GM20000 (cell line): ENCODE results near the gene B9D2.

Experiments used
- DNase-seq: peaks from one replicate; pipeline ENCODE4 v3.0.0; 2012; ENCODE audit warnings: low spot score
- TF ChIP-seq, protein P1 (sequence below): IDR thresholded peaks from 2 replicates; pipeline ENCODE4 v1.5.1; 2012; ENCODE audit warnings: mild to moderate bottlenecking, control low read depth; ENCODE audit errors: extremely low read depth, missing control alignments

B9D2 gene

DNA sequence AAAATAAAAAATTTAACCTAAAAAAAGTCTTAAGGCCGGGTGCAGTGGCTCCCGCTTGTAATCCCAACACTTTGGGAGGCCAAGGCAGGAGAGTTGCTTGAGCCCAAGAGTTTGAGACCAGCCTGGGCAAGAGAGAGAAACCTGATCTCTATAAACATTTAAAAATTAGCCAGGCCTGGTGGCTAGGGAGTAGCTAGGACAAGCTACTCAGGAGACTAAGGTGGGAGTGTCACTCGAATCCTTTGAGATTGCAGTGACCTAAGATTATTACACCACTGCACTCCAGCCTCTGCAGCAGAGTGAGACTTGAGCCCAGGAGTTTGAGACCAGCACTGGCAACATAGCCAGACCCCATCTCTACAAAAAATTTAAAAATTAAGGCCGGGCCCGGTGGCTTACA lies 52.9 kb downstream of the B9D2 start:
- TF ChIP-seq, protein P1, sequence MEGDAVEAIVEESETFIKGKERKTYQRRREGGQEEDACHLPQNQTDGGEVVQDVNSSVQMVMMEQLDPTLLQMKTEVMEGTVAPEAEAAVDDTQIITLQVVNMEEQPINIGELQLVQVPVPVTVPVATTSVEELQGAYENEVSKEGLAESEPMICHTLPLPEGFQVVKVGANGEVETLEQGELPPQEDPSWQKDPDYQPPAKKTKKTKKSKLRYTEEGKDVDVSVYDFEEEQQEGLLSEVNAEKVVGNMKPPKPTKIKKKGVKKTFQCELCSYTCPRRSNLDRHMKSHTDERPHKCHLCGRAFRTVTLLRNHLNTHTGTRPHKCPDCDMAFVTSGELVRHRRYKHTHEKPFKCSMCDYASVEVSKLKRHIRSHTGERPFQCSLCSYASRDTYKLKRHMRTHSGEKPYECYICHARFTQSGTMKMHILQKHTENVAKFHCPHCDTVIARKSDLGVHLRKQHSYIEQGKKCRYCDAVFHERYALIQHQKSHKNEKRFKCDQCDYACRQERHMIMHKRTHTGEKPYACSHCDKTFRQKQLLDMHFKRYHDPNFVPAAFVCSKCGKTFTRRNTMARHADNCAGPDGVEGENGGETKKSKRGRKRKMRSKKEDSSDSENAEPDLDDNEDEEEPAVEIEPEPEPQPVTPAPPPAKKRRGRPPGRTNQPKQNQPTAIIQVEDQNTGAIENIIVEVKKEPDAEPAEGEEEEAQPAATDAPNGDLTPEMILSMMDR, result no peak
- DNase-seq, result no peak

DNA sequence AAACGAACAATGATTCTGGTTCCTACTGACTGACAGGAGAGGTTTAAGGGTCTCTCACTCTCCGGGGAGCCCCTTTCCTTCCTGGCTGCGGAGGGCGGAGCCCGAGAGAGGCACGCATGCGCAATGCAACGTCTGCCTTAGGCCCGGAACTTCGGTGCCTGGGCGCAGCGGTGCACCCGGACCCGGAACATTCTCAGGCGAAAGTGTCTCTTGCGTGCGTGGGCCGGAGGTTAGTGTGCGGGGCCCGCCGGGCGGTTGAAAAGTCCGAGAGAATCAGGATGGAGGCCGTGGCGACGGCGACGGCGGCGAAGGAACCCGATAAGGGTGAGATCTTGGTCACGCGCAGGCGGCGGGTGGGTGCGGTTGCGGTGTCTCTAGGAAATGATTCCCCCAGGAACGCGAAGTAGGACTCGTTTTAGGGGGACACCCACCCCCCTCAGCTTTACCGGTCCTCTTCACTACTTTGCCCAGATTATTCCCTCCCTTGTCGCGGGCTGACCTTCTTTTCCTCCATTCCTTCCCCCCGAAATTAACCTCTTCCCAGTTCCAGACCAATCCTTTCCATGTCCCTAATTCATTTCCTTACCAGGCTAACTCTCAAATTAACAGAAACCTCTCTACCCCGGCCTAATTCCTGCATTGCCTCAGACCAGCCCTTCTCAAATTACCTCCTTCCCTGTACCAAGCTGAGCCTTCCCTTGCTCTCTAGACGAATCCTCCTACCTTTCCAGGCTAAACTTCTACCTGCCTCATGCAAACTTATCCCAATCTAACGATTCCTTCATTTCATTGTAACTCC lies 53.7 kb downstream of the B9D2 start, which contains the start of gene CCDC97:
CCDC97 (plus strand) TSS at position 140 of the 799 bp plus-strand sequence; CDS start at position 279, 139 bp downstream.
- peak; percentile 93 for DNase-seq
- TF ChIP-seq, protein P1, result no peak

DNA sequence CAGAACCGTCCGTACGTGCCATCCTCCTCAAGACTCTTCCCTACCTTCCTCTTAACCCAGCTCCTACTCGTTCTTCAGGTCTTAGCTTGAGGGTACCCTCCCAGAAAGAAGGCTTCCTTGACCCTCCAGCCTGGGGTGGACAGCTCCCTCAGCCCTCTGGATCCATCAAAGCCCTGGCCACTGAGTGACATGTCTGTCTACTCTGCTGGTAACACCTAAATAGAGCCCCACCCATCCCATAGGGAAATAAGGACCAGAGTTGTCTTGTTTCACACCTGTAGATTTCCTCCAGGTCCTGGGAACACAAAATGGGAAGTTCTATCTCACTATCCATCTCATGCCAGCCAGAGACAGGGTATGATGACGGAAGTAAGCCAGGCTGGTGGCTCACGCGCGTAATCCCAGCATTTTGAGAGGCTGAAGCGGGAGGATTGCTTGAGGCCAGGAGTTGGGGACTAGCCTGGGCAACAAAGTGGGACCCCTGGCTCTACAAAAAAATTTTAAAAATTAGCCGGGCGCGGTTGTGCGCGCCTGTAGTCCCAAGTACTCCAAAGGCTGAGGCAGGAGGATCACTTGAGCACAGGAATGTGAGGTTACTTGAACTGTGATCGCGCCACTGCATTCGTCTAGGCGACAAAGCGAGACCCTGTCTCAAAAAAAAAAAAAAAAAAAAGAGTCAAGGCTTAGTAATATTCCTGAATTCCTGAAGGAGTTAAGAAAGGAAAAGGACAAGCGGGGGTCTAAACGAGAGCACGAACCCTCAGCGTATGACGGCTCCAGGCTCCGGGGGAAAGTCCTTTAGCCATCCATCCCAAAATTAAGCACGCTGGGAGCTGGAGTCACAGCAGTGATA lies 54.5 kb downstream of the B9D2 start:
- TF ChIP-seq, protein P1, result no peak
- no peak for DNase-seq

DNA sequence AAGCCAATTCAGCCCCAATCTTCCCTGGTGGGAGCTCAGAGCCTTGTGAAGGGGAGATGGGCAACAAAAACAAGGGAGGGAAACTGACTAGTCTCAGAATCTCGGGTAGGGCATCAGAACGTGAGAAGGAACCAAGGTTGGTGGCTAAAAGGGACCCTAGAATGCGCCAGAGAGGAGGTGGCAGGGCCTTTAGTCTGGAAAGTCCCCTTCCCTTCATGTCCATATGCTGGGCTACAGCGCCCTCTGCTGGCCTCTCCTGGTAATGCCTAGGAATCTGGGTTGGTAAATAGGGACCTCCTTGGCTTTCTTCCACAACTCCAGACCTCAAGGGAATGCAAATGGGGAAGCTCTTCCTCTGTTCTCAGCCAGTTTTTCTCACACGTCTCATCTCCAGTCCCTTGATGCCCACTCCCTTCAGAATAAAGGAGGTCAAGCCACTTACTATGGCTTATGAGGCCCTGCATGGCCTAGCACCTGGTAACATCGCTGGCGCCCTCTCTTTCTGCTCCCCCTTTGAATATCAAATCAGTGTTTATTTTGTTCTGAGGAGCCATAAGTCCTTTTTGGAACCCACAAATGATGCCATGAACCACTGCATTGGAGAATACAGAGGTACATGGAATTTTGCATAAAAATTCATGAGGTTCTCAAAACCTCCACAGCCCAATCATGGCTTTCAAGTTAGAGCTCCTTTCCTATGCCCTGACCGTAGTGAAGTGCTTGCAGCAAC lies 55.3 kb downstream of the B9D2 start:
- peak; percentile 83 for DNase-seq
- TF ChIP-seq, protein P1, result peak; percentile 98

DNA sequence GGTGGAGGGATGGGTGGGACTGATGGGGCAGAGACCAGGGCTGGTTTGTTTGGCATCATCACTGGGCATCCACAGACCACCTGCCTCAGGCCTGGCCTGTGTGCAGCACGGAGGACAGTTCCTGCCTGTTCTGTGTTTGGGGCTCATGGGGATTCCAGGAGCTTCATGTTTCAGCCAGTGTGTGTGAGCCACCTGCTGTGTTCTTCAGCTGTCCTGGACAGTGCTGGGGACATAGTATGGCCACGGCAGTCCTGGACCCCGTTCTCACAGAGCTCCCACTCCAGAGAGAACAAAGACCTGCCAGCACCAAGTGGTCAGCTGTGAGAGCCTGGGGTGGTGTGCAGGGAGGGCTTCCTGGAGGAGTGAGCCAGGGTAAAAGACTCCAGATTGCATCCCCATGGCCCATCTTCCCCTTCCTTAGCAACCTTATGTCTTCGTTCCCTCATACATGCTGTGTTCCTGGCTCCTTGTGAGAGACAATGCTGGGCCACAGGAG lies 55.9 kb downstream of the B9D2 start:
- DNase-seq, result no peak
- TF ChIP-seq, protein P1, result no peak

DNA sequence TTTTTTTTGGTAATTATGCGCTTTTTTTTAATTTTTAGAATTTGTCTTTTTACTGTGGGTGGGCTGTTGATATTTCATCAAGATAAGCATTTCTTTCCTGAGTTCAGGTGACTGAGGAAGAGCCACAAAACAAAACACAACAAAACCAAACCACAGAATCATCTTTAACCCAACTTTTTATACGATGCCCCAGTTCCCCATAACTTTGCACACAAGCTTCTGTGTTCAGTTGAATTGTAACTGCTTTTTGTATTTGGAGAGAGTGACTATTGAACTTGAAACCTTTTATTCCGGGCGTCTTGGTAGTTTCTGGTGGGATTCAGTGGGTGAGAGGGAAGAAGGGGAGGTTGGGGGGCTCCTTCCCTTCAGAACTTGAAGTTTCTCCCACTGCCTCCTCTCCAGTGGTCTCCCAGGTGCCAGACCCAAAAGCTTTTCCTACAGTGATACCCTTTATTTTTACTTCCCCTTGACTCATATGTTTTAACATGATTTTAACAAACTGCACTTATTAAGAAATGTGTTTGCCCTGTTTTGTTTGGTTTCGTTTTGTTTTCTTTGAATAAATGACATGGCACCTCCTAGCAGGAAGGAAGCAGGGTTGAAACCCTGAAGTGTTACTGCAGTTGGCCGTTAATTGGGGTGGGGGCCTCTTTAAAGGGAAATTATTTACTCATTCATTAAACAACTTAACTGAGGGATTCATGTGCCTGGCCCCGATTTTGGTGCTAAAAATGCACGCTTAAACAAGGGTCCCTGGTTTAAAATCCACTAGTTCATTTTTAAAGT lies 56.7 kb downstream of the B9D2 start:
- TF ChIP-seq, protein P1, result no peak
- no peak for DNase-seq
